ENCODE results near the gene TMEM92.
A peak's percentile ranks its signal among the peaks of the same experiment; 100 is the strongest.
"Not testable (repeated sequence)": the region's sequence is repeated elsewhere in the genome, so short reads cannot be mapped to it uniquely, and the experiment has no call there.

Gene TMEM92

GRCh38 chr17:50290933-50291332 is 16.7 kb downstream of the TMEM92 start:
- Histone ChIP-seq H3K4me3 (no peak overlapping the region), H3K27ac (peak overlapping the region; percentile 91 to 93)
- no peak for DNase-seq (ENCODE audit: low spot score)
- no peak for TF ChIP-seq CTCF (IDR thresholded peaks at IDR 0.05)

DNA sequence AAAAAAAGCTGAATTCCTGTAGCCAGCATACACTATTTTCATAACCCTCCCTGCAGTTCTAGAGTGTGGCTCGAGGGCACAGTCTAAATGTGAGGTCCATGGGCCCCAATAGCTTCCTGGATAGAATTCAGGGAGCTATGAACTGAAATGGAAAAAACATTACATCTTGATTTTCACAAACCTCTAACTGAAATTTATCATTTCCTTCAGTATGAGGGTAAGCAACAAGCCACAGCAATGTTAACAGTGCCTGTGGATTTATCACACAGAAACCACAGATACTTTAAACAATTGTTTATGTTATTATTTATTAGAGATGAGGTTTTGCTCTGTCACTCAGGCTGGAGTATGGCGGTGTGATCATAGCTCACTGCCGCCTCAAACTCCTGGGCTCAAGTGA is 18.2 kb downstream of the TMEM92 start:
- no peak for TF ChIP-seq CTCF (IDR thresholded peaks at IDR 0.05)
- DNase-seq (ENCODE audit: low spot score) = no peak
- no peak overlapping the region for H3K27ac ChIP-seq
- no peak overlapping the region for H3K4me3 ChIP-seq

DNA sequence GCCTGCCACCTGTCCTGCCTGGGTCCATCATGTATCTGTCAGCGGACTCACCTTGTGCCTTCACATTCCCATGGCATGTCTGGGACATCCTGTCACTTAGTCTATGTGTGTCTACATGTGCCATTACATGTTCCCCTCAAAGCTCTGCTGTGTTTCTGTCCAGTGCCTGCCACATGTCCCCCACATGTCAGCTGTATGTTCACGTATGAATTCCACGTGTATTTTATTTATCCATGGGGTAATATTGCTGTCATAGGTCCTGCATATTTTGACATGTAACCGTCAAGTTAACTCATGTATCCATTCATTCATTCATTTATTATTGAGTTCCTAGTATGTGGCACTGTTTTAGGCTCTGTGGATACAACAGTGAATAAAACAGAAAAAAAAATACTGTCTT is 20.8 kb downstream of the TMEM92 start:
- Histone ChIP-seq H3K4me3 (no peak overlapping the region), H3K27ac (no peak overlapping the region)
- TF ChIP-seq CTCF (IDR thresholded peaks at IDR 0.05) = no peak
- no peak for DNase-seq (ENCODE audit: low spot score)

- Histone ChIP-seq H3K27ac (no peak overlapping the region), H3K4me3 (no peak overlapping the region)
- peak; percentile 90 for TF ChIP-seq CTCF (IDR thresholded peaks at IDR 0.05)
- no peak for DNase-seq (ENCODE audit: low spot score)
Observed at GRCh38 chr17:50297407-50297865, 23.2 kb downstream of the TMEM92 start.

- H3K4me3 ChIP-seq = no peak overlapping the region
- TF ChIP-seq CTCF (IDR thresholded peaks at IDR 0.05) = no peak
- no peak overlapping the region for H3K27ac ChIP-seq
- DNase-seq (ENCODE audit: low spot score) = no peak
Observed at GRCh38 chr17:50298018-50298417, 23.8 kb downstream of the TMEM92 start.

- H3K4me3 ChIP-seq = no peak overlapping the region
- H3K27ac ChIP-seq = no peak overlapping the region
- DNase-seq (ENCODE audit: low spot score) = no peak
- TF ChIP-seq CTCF (IDR thresholded peaks at IDR 0.05) = no peak
Observed at GRCh38 chr17:50299776-50300175, 25.5 kb downstream of the TMEM92 start.

- H3K4me3 ChIP-seq; DNase-seq (ENCODE audit: low spot score); H3K27ac ChIP-seq: not testable (repeated sequence)
Observed at GRCh38 chr17:50300824-50301223, 26.6 kb downstream of the TMEM92 start.

All from coronary artery (tissue), 2 donors.